Measurements from ENCODE around the gene QRICH1.

Gene QRICH1

DNA sequence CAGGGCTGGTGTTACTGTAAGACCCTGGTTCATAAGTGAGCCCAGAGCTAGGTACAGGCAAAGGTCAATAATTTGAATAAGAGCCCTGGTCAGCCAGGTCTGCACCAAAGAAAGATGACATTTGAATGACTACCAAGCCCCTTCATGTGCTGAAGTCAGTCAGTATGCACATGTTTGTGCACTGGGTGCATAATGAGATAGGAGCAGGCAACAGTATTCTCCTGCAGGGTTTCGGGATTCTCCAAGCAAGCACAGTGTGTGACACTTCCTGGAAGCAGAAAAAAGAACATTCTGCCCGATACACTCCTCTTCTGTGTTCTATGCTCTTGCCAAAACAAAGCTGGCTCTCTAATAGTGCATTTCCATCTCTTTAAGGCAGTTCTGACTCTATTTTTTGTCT, 59.2 kb downstream of the QRICH1 start:
- H3K36me3 Mint-ChIP-seq = peaks cover 20% of the 10 kb centered on the region
- H3K4me1 Mint-ChIP-seq = peaks cover 3% of the 10 kb centered on the region
- H3K9me3 Mint-ChIP-seq = no peaks in the 10 kb centered on the region
- DNase-seq (ENCODE audit: low spot score in 2 of 2) = no peak
- H3K27me3 Mint-ChIP-seq = no peaks in the 10 kb centered on the region
- peak overlapping the region; percentile 20 for H3K27ac Mint-ChIP-seq
- no peak overlapping the region for H3K4me3 Mint-ChIP-seq
- ATAC-seq (ENCODE audit: low read depth) = no peak

DNA sequence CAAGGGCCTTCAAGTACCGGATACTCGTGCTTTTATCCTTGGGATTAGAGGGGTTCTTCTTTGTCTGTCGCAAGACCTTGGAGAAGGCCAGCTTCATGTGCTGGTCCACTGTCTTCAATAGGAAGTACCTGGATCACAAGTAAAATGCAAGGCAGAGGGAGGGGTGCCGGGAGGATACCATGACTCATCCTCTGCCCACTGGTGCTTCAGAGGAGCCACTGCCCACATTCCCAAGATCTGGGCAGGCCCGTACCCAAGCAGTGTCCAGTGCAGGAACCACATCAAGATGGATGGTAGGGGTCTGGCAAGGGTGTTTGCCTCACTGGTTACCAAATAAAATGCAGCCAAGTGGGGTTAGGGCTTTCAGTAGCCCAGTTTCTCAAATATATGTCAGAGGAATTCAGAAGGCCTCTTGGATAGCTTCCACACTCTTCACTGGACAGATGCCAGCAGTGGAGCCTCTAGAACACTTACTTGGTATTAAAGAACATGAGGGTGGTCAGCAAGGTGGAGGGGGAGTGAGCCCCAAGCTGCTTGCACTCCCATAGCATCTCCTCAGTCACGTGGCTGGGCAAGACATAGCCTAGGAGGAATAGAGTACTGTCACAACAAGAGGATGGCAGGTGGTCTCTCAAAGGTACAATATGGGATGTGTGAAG, 61.1 kb downstream of the QRICH1 start:
- DNase-seq (ENCODE audit: low spot score in 2 of 2) (no peak), ATAC-seq (ENCODE audit: low read depth) (no peak)
- Mint-ChIP-seq H3K36me3 (peaks cover 20% of the 10 kb centered on the region), H3K27ac (no peak overlapping the region), H3K4me3 (no peak overlapping the region), H3K4me1 (peaks cover 16% of the 10 kb centered on the region), H3K9me3 (no peaks in the 10 kb centered on the region), H3K27me3 (no peaks in the 10 kb centered on the region)

DNA sequence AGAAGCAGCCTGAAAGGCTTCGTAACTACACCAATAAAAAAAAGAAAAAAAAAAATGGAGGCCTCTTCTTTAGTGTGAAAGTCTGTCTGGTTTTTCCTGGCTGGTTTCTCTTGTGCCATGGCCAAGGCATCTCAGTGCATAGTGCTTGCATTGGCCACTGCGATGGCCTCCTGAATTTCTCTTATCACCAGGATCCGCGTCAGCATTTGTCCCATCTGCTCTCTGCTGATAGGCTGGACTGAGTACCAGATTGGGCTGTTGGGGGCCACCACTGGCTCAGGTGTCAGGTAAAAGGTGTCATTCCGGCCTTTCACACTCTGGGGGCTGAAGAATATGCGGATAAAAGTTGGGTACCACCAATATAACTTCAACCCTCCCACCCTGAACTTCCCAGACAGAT, 63.5 kb downstream of the QRICH1 start:
- ATAC-seq (ENCODE audit: low read depth) = no peak
- no peaks in the 10 kb centered on the region for H3K27me3 Mint-ChIP-seq
- no peaks in the 10 kb centered on the region for H3K9me3 Mint-ChIP-seq
- no peak overlapping the region for H3K27ac Mint-ChIP-seq
- no peak for DNase-seq (ENCODE audit: low spot score in 2 of 2)
- H3K36me3 Mint-ChIP-seq = peaks cover 26% of the 10 kb centered on the region
- H3K4me3 Mint-ChIP-seq = no peak overlapping the region
- H3K4me1 Mint-ChIP-seq = peaks cover 24% of the 10 kb centered on the region

DNA sequence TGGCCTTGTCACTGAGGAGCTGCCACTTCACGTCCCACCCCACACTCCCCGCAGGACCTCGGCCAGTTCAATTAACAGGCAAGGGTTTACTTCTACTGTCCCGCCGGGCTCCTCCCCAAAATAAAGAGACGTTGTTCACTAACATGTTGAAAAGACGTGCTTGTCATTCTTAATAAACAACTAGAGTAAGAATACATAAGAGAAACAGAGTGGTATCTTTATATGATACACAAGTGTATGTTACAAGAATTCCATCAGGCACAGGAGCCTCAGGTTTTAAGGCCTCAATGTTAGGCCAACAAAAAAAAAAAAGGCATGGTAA, 64.3 kb downstream of the QRICH1 start:
- H3K27me3 Mint-ChIP-seq = no peaks in the 10 kb centered on the region
- DNase-seq (ENCODE audit: low spot score in 2 of 2) (no peak), ATAC-seq (ENCODE audit: low read depth) (no peak)
- peaks cover 28% of the 10 kb centered on the region for H3K4me1 Mint-ChIP-seq
- no peaks in the 10 kb centered on the region for H3K9me3 Mint-ChIP-seq
- peak overlapping the region; percentile 96 for H3K27ac Mint-ChIP-seq
- H3K36me3 Mint-ChIP-seq = peaks cover 24% of the 10 kb centered on the region
- peak overlapping the region; percentile 91 for H3K4me3 Mint-ChIP-seq

DNA sequence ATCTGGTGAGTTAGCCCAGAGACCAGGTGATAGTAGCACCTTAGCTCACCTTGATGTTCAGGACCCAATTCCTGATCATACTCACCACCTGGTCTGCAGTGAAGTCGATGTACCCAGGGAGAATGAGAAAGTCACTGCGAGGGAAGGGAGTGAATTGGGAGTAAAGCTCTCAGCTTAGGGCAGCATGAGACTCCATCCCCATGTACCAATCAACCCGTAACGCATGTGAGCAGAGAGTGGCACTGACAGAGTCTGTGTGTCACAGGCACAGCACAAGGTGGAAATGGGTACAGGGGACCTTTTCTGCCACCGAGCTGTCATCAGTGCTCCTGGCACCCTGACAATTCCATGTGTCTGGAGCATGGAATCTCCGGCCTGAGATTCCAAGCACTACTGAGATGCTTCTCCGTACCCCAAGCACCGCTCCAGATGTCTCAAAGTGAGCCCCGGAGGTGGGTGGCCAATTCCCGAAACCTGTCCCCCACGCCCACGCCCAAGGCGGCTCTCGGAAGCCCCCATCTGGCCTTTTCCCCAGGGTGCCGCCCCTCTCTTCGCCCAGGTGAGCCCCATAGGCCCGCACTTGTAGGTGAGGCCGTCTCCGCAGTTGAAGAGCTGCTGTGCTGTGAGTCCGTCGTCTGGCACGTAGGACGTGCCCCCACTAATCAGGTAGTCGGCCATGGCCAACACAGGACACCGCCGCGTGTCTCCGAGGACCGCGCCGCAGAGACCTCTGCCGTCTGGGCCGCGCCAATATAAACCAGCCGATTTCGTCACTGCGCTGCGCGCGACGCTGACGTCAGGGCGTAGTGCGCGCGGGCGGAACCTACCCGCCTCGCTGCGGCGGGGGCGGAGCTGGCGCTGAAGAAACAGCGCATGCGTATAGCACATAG, 65.0 kb downstream of the QRICH1 start, which contains the start of gene IMPDH2:
Gene IMPDH2, minus strand, starts transcription at position 726 of the 890 bp plus-strand sequence. Its CDS starts 48 bp downstream, at position 678.
- no peaks in the 10 kb centered on the region for H3K27me3 Mint-ChIP-seq
- ATAC-seq (ENCODE audit: low read depth) (peak; percentile 96), DNase-seq (ENCODE audit: low spot score in 2 of 2) (peak; percentile 87 to 89)
- H3K9me3 Mint-ChIP-seq = no peaks in the 10 kb centered on the region
- peaks cover 28% of the 10 kb centered on the region for H3K4me1 Mint-ChIP-seq
- H3K4me3 Mint-ChIP-seq = peak within 1 kb of the TSS; percentile 91
- H3K36me3 Mint-ChIP-seq = peaks cover 27% of the 10 kb centered on the region
- H3K27ac Mint-ChIP-seq = peak within 1 kb of the TSS; percentile 96

DNA sequence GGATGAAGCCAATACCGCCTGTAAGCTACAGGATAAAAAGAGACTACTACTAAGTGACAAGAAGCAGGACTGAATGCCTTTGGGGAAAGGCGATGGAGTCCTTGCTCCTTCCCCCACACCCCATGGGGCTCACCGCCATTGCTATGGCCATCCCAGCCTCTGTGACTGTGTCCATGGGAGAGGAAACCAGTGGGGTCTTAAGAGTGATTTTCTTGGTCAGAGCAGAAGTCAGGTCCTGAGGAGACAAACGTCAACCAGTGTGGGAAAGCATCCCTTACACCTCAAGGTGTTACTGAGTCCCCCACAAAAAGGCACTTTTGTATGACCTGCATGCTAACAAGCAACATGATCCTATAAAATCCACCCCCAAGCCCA, 65.6 kb downstream of the QRICH1 start:
- DNase-seq (ENCODE audit: low spot score in 2 of 2) (no peak), ATAC-seq (ENCODE audit: low read depth) (no peak)
- Mint-ChIP-seq H3K9me3 (no peaks in the 10 kb centered on the region), H3K27me3 (no peaks in the 10 kb centered on the region), H3K36me3 (peaks cover 30% of the 10 kb centered on the region), H3K4me1 (peaks cover 29% of the 10 kb centered on the region), H3K4me3 (peak overlapping the region; percentile 91), H3K27ac (peak overlapping the region; percentile 96)

DNA sequence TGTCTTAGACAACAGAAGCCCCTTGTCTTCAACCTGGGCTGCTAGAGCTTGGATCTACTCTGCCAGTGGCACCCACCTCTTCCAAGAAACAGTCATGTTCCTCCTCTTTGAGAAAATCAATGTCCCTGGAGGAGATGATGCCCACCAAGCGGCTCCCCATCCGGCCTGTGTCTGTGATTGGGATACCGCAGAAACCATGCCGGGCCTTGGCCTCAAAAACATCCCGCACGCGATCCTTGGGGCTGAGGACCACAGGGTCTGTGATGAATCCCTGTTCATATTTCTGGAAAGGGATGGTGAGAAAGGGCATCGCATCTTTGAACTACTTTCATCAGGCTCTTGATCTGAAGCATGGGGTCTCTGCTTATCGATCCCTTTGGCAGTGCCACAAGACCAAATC, 66.2 kb downstream of the QRICH1 start:
- DNase-seq (ENCODE audit: low spot score in 2 of 2) = no peak
- Mint-ChIP-seq H3K27me3 (no peaks in the 10 kb centered on the region), H3K9me3 (no peaks in the 10 kb centered on the region), H3K4me3 (no peak overlapping the region), H3K27ac (peak overlapping the region; percentile 64), H3K4me1 (peaks cover 33% of the 10 kb centered on the region), H3K36me3 (peaks cover 27% of the 10 kb centered on the region)
- ATAC-seq (ENCODE audit: low read depth) = no peak

DNA sequence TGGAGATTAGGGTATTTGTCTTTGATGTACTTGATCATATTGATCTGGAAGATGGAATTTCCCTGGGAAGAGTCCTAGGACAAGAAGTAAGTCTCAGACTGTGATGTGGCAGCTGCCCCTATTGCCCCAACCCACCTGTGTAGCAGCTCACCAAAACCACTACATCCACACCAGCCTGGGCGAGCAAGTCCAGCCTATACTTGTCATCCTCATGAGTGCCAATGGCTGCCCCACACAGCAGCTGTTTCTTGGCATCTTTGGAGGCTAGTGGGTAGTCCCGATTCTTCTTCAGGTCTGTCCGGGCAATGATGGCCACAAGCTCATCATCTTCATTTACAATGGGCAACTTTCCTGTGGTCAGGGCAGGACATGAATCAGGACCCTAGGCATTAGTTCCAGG, 67.3 kb downstream of the QRICH1 start:
- Mint-ChIP-seq H3K27ac (peak overlapping the region; percentile 58), H3K36me3 (peaks cover 21% of the 10 kb centered on the region), H3K27me3 (no peaks in the 10 kb centered on the region), H3K4me1 (peaks cover 33% of the 10 kb centered on the region), H3K4me3 (no peak overlapping the region), H3K9me3 (no peaks in the 10 kb centered on the region)
- DNase-seq (ENCODE audit: low spot score in 2 of 2) (no peak), ATAC-seq (ENCODE audit: low read depth) (no peak)

DNA sequence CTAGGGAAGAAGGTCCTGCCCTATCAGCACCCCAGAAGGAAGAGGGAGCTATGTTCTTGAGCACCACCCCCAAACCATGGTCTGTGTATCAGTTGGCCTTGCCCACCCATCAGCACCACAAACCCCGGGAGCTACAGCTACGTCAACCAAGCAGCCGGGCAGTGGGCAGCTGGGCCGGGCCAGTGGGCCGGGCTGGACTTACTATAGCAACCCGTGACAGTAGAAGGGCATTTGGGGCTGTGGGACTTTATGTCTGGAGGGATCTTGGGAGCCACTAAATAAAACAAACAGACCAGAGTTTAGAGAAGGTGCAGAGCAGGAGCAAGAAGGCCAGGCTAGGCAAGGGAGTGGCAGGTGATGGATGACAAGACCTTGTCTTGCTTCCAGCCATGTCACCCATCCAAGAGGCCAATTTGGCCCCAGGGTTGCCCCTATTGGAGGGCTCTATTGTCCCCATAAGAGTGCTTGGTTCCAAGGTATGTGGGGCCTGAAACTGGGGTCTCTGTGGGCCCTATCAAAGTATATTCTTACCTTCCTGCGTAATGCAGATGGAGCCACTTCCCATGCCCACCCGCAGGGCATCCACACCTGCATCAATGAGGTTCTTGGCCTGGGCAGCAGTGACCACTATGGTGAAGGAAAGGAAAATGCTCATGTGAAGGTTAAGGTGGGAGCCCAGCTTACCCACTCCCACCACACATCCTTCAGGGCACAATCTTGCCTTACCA, 67.9 kb downstream of the QRICH1 start:
- DNase-seq (ENCODE audit: low spot score in 2 of 2) (no peak), ATAC-seq (ENCODE audit: low read depth) (no peak)
- Mint-ChIP-seq H3K27ac (peak overlapping the region; percentile 89), H3K27me3 (no peaks in the 10 kb centered on the region), H3K4me3 (no peak overlapping the region), H3K36me3 (peaks cover 18% of the 10 kb centered on the region), H3K9me3 (no peaks in the 10 kb centered on the region), H3K4me1 (peaks cover 33% of the 10 kb centered on the region)

DNA sequence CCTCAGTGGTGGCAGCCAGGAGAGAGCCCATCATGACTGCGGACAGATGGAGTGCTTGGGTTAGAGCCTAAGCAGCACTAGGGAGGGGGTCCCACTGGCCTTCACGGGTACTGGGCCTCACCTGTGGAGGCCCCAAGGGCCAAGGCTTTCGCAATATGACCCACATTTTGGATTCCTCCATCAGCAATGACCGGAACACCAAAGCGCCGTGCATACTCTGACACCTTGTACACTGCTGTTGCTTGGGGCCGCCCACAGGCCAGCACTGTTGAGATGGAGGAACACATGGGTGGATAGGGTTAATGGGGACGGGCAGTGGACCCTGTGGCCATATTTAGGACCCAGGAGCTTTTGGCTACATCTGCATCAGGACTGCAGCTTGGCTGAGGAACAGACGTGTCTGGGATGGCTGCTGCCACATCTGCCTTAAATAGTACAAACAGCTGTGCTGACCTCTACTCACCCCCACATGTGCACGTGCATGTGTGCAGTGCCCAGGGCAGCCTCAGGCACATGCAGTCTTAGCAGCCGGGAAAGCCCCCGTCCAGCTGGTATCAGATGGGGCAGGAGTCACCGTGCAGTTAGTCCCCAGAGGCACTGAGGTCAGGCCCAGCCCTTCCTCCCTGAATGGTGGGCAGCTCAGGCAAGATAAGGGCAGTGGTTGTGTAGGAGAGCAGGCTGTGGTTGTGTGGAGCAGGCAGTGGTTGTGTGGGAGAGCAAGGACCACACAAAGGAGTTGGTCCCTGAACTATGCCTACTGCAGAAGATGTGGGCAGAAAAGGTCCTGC, 68.7 kb downstream of the QRICH1 start:
- DNase-seq (ENCODE audit: low spot score in 2 of 2) (no peak), ATAC-seq (ENCODE audit: low read depth) (no peak)
- Mint-ChIP-seq H3K4me3 (peak overlapping the region; percentile 27), H3K27me3 (no peaks in the 10 kb centered on the region), H3K36me3 (peaks cover 18% of the 10 kb centered on the region), H3K27ac (peak overlapping the region; percentile 89), H3K4me1 (peaks cover 35% of the 10 kb centered on the region), H3K9me3 (no peaks in the 10 kb centered on the region)

DNA sequence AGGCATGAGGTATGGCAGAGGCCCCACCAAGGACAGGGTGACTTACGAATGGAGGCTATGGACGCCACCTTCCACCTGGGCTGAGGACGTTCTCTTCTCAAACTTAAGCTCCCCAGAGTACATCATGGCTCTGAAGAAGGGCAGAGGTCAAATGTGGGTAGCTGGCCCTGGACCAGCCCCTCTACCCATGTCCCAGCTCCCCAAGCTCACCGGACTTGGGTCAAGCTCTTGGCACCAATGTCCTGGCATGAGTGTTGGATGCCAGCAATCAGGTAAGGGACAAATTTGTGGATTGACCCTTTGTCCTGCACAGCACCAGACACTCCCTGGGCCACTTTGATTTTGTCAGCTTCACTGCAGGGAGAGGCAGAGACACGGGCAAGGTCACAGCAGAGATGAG, 69.4 kb downstream of the QRICH1 start:
- Mint-ChIP-seq H3K9me3 (no peaks in the 10 kb centered on the region), H3K4me3 (no peak overlapping the region), H3K4me1 (peaks cover 38% of the 10 kb centered on the region), H3K36me3 (peaks cover 18% of the 10 kb centered on the region), H3K27ac (no peak overlapping the region), H3K27me3 (no peaks in the 10 kb centered on the region)
- DNase-seq (ENCODE audit: low spot score in 2 of 2) (no peak), ATAC-seq (ENCODE audit: low read depth) (no peak)

DNA sequence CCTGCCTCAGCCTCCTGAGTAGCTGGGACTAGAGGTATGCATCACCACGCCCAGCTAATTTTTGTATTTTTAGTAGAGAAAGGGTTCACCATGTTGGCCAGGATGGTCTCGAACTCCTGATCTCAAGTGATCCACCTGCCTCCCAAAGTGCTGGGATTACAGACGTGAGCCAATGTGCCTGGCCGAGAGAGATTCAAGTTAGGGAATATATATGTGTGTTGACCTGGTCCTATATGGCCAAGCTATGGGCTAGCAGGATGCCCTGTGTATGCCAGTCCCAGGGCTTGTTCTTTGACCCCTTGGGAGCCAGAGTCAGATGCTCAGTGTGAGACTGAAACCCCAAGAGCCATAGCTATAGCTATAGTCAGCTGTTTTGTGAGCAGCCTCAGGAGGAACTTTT, 70.1 kb downstream of the QRICH1 start:
- no peak for ATAC-seq (ENCODE audit: low read depth)
- Mint-ChIP-seq H3K9me3 (no peaks in the 10 kb centered on the region), H3K4me1 (peaks cover 34% of the 10 kb centered on the region), H3K27me3 (no peaks in the 10 kb centered on the region), H3K36me3 (peaks cover 18% of the 10 kb centered on the region), H3K4me3 (peak overlapping the region; percentile 50), H3K27ac (no peak overlapping the region)
- no peak for DNase-seq (ENCODE audit: low spot score in 2 of 2)

DNA sequence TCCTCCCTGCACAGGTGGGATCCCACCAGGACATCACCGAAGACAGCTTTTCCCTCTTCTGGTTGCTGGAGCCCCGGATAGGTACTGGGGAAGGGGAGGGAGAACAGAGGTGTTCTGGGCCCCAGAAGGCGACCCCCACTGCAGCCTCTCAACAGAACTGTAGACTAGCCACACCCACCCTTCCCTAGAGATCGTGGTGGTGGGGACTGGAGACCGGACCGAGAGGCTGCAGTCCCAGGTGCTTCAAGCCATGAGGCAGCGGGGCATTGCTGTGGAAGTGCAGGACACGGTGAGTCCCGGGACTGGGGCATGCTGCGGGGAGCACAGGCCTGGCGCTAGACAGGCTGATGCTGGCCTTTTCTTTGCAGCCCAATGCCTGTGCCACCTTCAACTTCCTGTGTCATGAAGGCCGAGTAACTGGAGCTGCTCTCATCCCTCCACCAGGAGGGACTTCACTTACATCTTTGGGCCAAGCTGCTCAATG, 71.1 kb downstream of the QRICH1 start:
- H3K27me3 Mint-ChIP-seq = no peaks in the 10 kb centered on the region
- no peaks in the 10 kb centered on the region for H3K9me3 Mint-ChIP-seq
- peak overlapping the region; percentile 98 for H3K27ac Mint-ChIP-seq
- peaks cover 28% of the 10 kb centered on the region for H3K4me1 Mint-ChIP-seq
- ATAC-seq (ENCODE audit: low read depth) = no peak
- H3K4me3 Mint-ChIP-seq = peak overlapping the region; percentile 99
- peaks cover 18% of the 10 kb centered on the region for H3K36me3 Mint-ChIP-seq
- no peak for DNase-seq (ENCODE audit: low spot score in 2 of 2)
